GM18526 (cell line): Measurements from ENCODE around the gene ABR.

Source experiments
- POLR2A ChIP-seq: IDR thresholded peaks from 3 replicates; pipeline ENCODE4 v1.6.1; 2011; ENCODE audit not compliant: insufficient read length; ENCODE audit errors: extremely low read depth

The ABR gene

GRCh38 chr17:980406-981291 lies 199.1 kb downstream of the ABR start:
- TF ChIP-seq POLR2A = no peak

DNA sequence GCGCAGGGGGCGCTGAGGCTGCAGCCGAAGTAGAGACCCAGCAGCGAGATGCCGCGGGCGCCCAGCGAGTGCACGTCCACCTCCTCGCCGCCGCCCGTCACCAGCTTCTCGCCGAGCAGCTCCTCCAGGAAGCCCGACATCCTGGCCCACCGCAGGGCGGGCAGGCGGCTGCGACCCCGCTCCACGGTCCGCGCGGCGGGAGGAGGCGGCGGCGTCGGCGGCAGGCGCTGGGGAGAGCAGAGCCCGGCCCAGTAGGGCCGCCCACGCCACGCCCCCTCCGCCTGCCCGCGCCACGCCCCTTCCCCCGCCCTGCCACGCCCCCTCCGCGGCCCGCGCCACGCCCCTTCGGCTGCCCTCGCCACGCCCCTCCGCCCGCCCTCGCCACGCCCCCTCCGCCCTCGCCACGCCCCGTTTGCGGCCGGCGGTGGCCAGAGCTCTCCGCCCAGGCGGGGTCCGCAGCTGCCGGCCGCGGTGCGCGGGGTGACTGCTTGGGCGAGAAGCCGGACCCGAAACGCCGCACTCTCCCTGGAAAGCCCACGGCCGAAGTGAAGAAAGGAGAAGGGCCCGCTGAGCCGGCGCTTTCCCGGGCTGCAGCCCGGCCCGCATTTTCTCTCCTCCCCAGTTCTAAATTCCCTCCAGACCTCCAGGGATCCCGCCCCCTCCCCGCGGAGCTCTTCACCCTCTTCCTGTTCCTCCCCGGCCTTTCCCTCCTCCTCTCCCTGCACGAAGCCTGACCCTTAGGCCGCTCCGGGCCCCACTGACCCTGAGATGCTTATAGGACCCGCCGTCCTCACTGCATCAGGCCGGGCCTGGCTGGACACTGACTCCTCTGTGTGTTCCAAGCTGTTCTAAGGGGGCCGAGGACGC lies 200.0 kb downstream of the ABR start, which contains the start of gene NXN:
TSS of gene NXN (minus strand) at position 238 of the 867 bp plus-strand sequence.
- TF ChIP-seq POLR2A = no peak

DNA sequence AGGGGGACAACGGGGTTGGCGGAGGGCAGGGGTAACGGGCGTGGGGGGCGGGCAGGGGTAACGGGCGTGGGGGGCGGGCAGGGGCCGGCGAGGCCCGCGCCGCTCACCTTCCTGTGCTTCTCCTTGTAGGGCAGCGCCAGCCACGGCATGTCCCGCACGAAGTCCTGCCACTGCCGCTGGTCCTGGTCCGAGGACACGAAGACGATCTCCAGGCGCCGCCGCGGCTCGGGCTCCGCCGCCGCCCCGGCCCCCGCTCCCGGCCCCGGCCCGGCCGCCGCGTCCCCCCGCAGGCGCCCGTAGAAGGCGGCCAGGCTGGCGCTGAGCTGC lies 200.6 kb downstream of the ABR start:
- no peak for TF ChIP-seq POLR2A

DNA sequence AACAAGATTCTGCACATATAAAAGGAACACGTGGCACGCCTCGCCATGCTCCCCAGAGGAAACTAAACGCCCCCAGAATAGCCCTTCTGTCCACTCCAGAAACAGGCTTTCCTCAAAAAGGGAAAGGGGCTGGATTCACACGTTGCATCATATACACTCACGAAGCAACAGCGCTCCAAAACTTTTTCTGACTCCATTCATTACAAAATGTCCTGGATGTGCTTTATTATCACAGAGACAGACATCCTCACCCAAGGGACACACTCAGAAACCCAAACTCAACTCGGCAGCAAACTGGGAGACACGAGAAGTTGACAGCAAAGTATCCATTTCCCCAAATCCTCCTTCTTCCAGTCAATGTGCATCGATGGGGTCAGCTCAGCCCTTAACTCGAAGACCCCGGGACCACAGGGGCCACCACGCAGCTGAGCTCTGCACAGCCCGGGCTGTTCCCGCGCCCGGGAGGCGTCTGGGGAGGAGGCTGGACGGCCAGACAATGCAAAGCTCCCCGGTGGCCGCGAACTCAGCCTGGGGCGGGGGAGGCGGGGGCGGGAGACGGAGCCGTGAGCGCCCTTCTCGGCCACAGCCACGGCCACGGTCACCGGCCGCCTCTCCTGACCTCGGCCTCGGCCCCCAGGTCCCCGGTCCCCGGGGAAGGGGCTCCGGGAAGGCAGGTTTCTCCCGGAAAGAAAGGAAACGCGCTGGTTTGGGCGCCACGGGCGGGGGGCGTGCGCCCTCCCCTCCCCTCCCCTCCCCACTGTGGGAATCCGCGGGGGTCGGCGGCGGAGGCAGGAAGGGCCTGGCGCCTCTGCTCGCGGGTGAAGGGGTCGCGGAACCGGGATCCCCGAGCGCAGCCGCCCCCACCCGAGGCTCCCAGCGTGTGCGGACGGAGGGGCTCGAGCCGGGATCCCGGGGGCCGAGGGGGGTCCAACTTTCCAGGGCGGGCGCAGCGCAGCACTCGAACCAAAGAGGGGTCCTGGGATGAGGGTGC lies 201.4 kb downstream of the ABR start:
- TF ChIP-seq POLR2A = no peak

DNA sequence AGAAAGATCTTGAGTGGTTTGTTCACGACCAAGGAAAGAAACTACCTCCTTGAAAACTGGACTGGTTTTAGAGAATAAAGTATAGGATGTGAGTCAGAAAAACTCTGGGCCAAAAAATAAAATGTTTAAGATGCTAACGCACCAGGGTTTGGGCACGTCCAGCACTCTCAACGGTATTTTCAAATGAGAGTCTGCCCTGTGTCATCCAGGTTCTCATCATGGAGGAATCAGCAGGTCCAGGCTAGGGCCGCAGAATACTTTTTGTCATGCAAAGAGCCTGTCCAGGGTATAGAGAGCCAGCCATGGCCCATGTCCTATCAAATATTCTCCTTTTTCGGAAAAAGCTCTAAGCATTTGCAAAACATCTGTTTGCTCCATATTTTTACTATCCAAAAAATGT lies 202.6 kb downstream of the ABR start:
- no peak for TF ChIP-seq POLR2A

GRCh38 chr17:976312-976711 lies 203.5 kb downstream of the ABR start:
- TF ChIP-seq POLR2A = no peak

- no peak for TF ChIP-seq POLR2A
Measured at GRCh38 chr17:975371-975915, 204.3 kb downstream of the ABR start.

DNA sequence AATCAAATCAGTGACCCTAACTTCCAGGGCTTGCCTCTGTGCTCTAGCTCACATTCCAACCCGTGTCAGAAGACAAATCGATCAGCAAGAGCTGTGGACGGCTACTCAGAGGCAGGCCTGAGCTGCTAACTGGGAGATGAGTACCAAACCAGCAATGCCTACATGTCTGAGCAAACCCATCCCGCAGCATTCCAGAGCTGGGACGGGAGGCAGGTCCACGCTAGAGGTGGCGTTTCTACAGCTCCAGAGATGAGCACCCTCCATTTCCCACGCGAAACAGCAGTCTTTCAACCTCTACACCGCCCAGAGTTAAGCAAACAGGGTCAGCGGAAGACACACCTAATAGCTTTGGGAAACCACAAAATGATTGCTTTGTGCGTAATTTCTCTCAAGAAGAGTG lies 206.7 kb downstream of the ABR start:
- no peak for TF ChIP-seq POLR2A

DNA sequence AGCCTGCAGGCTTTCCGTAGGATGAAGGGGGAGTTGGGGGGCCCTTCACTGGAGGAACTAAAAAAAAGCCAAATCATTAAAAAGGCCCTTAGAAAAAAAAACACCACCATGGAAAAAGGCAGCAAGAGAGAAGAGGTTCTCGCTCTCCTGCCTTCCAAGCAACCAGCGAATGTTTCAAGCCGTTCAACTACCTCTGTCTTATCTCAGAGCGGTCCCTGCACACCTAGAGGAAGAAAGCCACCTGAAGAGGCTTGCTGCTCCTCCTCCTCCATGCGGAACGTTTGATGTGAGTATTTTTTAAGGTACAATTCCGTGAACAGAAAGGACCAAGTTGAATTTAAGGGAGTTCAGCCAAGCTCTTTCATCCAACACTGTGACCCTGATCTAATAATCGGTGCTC lies 209.4 kb downstream of the ABR start:
- TF ChIP-seq POLR2A = no peak

DNA sequence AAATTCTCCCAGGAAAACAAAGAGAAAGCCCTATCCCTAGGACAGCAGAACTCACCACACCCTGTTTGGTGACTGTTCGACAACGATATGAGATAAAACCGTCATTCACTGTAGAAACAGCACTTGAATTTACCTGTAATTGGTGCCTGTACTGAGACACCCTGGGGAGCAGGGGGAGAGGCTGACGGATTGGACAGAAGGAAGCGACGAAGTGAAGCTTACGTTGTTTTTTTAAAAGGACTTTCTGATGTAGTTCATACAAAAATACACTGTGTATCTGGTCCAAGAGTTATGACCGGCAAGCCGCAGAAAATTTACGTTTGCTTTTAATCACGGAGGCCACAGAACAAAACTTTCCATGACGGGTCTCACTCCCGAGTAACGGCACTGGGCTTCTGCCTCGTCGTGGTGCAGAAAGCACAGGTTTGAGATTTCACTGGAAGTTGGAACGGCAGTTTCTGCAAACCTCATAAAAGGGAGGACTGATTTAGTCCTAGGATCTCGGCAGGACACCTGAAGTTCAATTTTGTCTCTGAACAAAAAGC lies 209.9 kb downstream of the ABR start:
- no peak for TF ChIP-seq POLR2A

GRCh38 chr17:968812-969730 lies 210.7 kb downstream of the ABR start:
- TF ChIP-seq POLR2A = no peak

- TF ChIP-seq POLR2A = no peak
Measured at GRCh38 chr17:967122-967521, 212.7 kb downstream of the ABR start.

- no peak for TF ChIP-seq POLR2A
Measured at GRCh38 chr17:965311-965989, 214.3 kb downstream of the ABR start.
